HepG2 (cell line): Measurements from ENCODE around the gene TWNK. TPM values are rescaled to one million over a fixed set of nuclear protein-coding genes. Genes with fewer than 3 reads are reported as not detected.

Experiments
- ATF7-NPFF ChIP-seq: sonication (generic); formaldehyde crosslinking; IDR thresholded peaks from 2 replicates; pipeline ENCODE4 v1.8.1; 2023; ENCODE audit warnings: mild to moderate bottlenecking, low read depth, missing genetic modification reagents, moderate library complexity
- EHMT2 ChIP-seq: fragments of 200-600 bp; sonication (generic); IDR thresholded peaks from 2 replicates; pipeline ENCODE4 v1.7.0; 2017; ENCODE audit warnings: antibody characterized with exemption, low read depth, low read length, borderline replicate concordance
- GABPA ChIP-seq, 2 experiments: IDR thresholded peaks; 2 replicates each; pipeline ENCODE4 v1.6.1; 2011 to 2016; ENCODE audit warnings: low read depth in 2 of 2, low read length in 1 of 2, missing biosample characterization in 1 of 2, missing genetic modification characterization in 1 of 2
- GABPB1 ChIP-seq: IDR thresholded peaks from 2 replicates; pipeline ENCODE4 v1.6.1; 2016; ENCODE audit warnings: mild to moderate bottlenecking, missing genetic modification reagents, moderate library complexity, missing compliant biosample characterization
- HNF4G ChIP-seq, 2 experiments: sonication (generic) in 1 of 2; formaldehyde crosslinking in 1 of 2; IDR thresholded peaks; 2 replicates each; pipeline versions ENCODE4 v1.4.0 to v1.6.1; 2011 to 2020; ENCODE audit warnings: borderline replicate concordance in 2 of 2, low read depth in 2 of 2, mild to moderate bottlenecking in 2 of 2, low read length in 1 of 2, missing genetic modification reagents in 1 of 2, moderate library complexity in 1 of 2
- ISX ChIP-seq: sonication (generic); formaldehyde crosslinking; conservative IDR thresholded peaks from 2 replicates; pipeline ENCODE4 v1.5.0; 2020; ENCODE audit warnings: missing genetic modification reagents
- JUN ChIP-seq: sonication (generic); formaldehyde crosslinking; IDR thresholded peaks from 2 replicates; pipeline ENCODE4 v1.4.0; 2020; ENCODE audit warnings: mild to moderate bottlenecking, missing genetic modification reagents
- MBD4 ChIP-seq: IDR thresholded peaks from 2 replicates; pipeline ENCODE4 v1.6.1; 2012; ENCODE audit warnings: low read length, inconsistent platforms, borderline replicate concordance
- RBAK ChIP-seq: sonication (generic); formaldehyde crosslinking; IDR thresholded peaks from 2 replicates; pipeline ENCODE4 v1.5.1; 2020; ENCODE audit warnings: mild to moderate bottlenecking, missing genetic modification reagents
- RXRA ChIP-seq: sonication (generic); formaldehyde crosslinking; IDR thresholded peaks from 2 replicates; pipeline ENCODE4 v1.5.1; 2020; ENCODE audit warnings: missing genetic modification reagents
- ZNF337 ChIP-seq: sonication (generic); formaldehyde crosslinking; IDR thresholded peaks from 2 replicates; pipeline ENCODE4 v1.5.1; 2020; ENCODE audit warnings: missing genetic modification reagents, low read depth, mild to moderate bottlenecking, borderline replicate concordance
- ZNF546 ChIP-seq: sonication (generic); formaldehyde crosslinking; conservative IDR thresholded peaks from 2 replicates; pipeline ENCODE4 v1.8.1; 2023; ENCODE audit warnings: mild to moderate bottlenecking, missing genetic modification reagents
- ZNF781 ChIP-seq: sonication (generic); formaldehyde crosslinking; IDR thresholded peaks from 2 replicates; pipeline ENCODE4 v1.5.1; 2020; ENCODE audit warnings: borderline replicate concordance, mild to moderate bottlenecking, missing genetic modification reagents; ENCODE audit errors: not compliant biosample characterization
- ZNF878 ChIP-seq: sonication (generic); formaldehyde crosslinking; IDR thresholded peaks from 2 replicates; pipeline ENCODE4 v1.8.1; 2023; ENCODE audit warnings: mild to moderate bottlenecking, missing genetic modification reagents, moderate library complexity
- polyA plus RNA-seq, 8 experiments: library from polyadenylated mRNA; depleted of rRNA in 3 of 8; stranded (reverse) in 7 of 8; unstranded in 1 of 8; fragments of >200 nt; fragmentation: Illumina TruSeq in 4 of 8; extraction: Trizol in 4 of 8; gene quantifications; 2 replicates each; pipeline versions ENCODE4 v1.2.1 to v1.2.3, GENCODE V29; 2011 to 2016; ENCODE audit warnings: low read depth in 4 of 8, missing spikeins in 1 of 8, mixed read lengths in 1 of 8; ENCODE audit not compliant: insufficient read depth in 1 of 8
- total RNA-seq, 5 experiments: library from RNA; depleted of rRNA; stranded (reverse); fragments of >200 nt; fragmentation: Illumina TruSeq; extraction: Trizol; gene quantifications; 2 replicates each; pipeline ENCODE4 v1.2.3, GENCODE V29; 2016; ENCODE audit warnings: low read depth in 1 of 5
- TF ChIP-seq, protein P1 (sequence below): sonication (generic); formaldehyde crosslinking; IDR thresholded peaks from 2 replicates; pipeline ENCODE4 v1.5.1; 2020; ENCODE audit warnings: missing genetic modification reagents, mild to moderate bottlenecking, borderline replicate concordance
- TF ChIP-seq, protein P2 (sequence below): sonication (generic); formaldehyde crosslinking; IDR thresholded peaks from 2 replicates; pipeline ENCODE4 v1.5.1; 2020; ENCODE audit warnings: missing genetic modification reagents, mild to moderate bottlenecking, borderline replicate concordance
- TF ChIP-seq, protein P3 (sequence below): sonication (generic); formaldehyde crosslinking; IDR thresholded peaks from 2 replicates; pipeline ENCODE4 v1.9.0; 2021; ENCODE audit warnings: missing genetic modification reagents, borderline replicate concordance
- TF ChIP-seq, protein P4 (sequence below): sonication (generic); formaldehyde crosslinking; IDR thresholded peaks from 2 replicates; pipeline ENCODE4 v1.5.1; 2020; ENCODE audit warnings: mild to moderate bottlenecking, moderate library complexity, missing genetic modification reagents

Gene TWNK
- total and polyA plus RNA-seq, 2 of the 13 experiments (the other 11 are each of a cell fraction or from before 2014, with no cell fraction given): 10.7 to 16.5 TPM

DNA sequence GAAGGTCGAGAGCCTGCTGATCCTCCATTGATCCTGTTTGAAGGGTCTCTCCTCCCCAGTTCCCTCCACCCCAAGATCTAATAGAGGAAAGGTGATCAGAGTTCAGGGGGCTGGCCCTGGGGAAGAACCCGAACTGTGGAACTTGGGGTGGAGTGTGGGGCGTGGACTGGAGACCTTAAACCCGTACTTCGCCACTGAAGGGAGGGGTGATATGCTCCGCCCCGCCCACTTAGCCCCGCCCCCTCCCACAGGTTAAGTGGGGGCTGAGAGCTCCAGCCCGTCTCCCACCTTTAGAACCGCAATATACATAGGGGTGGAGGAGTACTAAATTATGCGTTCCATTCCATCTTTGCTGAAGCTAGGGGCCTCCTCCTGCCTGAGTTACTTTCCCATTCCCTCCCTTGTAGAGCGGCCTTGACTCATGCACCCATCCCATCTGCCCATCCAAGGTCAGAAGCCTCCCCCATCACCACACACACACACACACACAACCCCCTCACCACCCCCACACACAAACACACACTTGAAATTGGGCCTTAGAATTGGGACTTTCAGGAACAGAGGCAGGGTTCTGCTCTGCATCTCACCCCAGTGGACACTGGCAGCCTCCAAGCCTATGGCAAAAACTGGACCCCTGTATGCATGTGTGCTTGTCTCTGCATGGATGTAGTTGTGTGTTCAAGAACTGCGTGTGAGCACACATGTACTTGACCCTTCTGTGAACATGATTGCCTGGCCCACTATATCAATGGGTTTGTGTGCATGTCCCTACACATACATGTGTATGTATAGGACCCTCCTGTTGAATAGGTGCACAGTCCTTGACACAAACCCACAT is 17.0 kb upstream of the TWNK start (continued):
- TF ChIP-seq GABPA (IDR thresholded peaks at IDR 0.05; ENCODE audit: low read depth, low read length) (no peak), GABPA (CRISPR knock-in tag; IDR thresholded peaks at IDR 0.05; ENCODE audit: low read depth) (0 out of 2 replicates have a peak, but pooled peaks have one; percentile 31), ZNF546 (no peak), RBAK (CRISPR knock-in tag) (no peak), ZNF878 (CRISPR knock-in tag) (no peak), ZNF337 (no peak), GABPB1 (no peak), JUN (CRISPR knock-in tag) (no peak), ATF7-NPFF (CRISPR knock-in tag) (peak; percentile 76), EHMT2 (no peak), RXRA (no peak; the same call in 1 of the 2 replicates), ISX (no peak; the same call in 1 of the 2 replicates), ZNF781 (CRISPR knock-in tag) (peak; percentile 8), MBD4 (no peak), HNF4G (IDR thresholded peaks at IDR 0.05; ENCODE audit: borderline replicate concordance, low read depth, low read length) (peak; percentile 53), HNF4G (CRISPR knock-in tag; IDR thresholded peaks at IDR 0.05; ENCODE audit: borderline replicate concordance, low read depth) (peak; percentile 67; the same call in 1 of the 2 replicates)
- TF ChIP-seq, protein P1, sequence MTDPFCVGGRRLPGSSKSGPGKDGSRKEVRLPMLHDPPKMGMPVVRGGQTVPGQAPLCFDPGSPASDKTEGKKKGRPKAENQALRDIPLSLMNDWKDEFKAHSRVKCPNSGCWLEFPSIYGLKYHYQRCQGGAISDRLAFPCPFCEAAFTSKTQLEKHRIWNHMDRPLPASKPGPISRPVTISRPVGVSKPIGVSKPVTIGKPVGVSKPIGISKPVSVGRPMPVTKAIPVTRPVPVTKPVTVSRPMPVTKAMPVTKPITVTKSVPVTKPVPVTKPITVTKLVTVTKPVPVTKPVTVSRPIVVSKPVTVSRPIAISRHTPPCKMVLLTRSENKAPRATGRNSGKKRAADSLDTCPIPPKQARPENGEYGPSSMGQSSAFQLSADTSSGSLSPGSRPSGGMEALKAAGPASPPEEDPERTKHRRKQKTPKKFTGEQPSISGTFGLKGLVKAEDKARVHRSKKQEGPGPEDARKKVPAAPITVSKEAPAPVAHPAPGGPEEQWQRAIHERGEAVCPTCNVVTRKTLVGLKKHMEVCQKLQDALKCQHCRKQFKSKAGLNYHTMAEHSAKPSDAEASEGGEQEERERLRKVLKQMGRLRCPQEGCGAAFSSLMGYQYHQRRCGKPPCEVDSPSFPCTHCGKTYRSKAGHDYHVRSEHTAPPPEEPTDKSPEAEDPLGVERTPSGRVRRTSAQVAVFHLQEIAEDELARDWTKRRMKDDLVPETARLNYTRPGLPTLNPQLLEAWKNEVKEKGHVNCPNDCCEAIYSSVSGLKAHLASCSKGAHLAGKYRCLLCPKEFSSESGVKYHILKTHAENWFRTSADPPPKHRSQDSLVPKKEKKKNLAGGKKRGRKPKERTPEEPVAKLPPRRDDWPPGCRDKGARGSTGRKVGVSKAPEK (CRISPR knock-in tag): no peak
- TF ChIP-seq, protein P2, sequence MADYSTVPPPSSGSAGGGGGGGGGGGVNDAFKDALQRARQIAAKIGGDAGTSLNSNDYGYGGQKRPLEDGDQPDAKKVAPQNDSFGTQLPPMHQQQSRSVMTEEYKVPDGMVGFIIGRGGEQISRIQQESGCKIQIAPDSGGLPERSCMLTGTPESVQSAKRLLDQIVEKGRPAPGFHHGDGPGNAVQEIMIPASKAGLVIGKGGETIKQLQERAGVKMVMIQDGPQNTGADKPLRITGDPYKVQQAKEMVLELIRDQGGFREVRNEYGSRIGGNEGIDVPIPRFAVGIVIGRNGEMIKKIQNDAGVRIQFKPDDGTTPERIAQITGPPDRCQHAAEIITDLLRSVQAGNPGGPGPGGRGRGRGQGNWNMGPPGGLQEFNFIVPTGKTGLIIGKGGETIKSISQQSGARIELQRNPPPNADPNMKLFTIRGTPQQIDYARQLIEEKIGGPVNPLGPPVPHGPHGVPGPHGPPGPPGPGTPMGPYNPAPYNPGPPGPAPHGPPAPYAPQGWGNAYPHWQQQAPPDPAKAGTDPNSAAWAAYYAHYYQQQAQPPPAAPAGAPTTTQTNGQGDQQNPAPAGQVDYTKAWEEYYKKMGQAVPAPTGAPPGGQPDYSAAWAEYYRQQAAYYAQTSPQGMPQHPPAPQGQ (CRISPR knock-in tag): no peak
- TF ChIP-seq, protein P3, sequence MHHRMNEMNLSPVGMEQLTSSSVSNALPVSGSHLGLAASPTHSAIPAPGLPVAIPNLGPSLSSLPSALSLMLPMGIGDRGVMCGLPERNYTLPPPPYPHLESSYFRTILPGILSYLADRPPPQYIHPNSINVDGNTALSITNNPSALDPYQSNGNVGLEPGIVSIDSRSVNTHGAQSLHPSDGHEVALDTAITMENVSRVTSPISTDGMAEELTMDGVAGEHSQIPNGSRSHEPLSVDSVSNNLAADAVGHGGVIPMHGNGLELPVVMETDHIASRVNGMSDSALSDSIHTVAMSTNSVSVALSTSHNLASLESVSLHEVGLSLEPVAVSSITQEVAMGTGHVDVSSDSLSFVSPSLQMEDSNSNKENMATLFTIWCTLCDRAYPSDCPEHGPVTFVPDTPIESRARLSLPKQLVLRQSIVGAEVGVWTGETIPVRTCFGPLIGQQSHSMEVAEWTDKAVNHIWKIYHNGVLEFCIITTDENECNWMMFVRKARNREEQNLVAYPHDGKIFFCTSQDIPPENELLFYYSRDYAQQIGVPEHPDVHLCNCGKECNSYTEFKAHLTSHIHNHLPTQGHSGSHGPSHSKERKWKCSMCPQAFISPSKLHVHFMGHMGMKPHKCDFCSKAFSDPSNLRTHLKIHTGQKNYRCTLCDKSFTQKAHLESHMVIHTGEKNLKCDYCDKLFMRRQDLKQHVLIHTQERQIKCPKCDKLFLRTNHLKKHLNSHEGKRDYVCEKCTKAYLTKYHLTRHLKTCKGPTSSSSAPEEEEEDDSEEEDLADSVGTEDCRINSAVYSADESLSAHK (CRISPR knock-in tag): no peak
- TF ChIP-seq, protein P4, sequence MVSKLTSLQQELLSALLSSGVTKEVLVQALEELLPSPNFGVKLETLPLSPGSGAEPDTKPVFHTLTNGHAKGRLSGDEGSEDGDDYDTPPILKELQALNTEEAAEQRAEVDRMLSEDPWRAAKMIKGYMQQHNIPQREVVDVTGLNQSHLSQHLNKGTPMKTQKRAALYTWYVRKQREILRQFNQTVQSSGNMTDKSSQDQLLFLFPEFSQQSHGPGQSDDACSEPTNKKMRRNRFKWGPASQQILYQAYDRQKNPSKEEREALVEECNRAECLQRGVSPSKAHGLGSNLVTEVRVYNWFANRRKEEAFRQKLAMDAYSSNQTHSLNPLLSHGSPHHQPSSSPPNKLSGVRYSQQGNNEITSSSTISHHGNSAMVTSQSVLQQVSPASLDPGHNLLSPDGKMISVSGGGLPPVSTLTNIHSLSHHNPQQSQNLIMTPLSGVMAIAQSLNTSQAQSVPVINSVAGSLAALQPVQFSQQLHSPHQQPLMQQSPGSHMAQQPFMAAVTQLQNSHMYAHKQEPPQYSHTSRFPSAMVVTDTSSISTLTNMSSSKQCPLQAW (CRISPR knock-in tag): 0 out of 2 replicates have a peak, but pooled peaks have one; percentile 56
